Subcutaneous adipose tissue (tissue), 4 donors: ENCODE measurements around the gene SCN8A. TPM values are rescaled to one million over a fixed set of nuclear protein-coding genes. Genes with fewer than 3 reads are reported as not detected.

Source experiments
- total RNA-seq, 4 donors: library from RNA; depleted of rRNA; stranded (reverse); fragments of >200 nt; gene quantifications; one replicate each; pipeline ENCODE4 v1.1.0, GENCODE V29; 2016
- TF ChIP-seq, protein P1 (sequence below): fragments of 450-650 bp; IDR thresholded peaks from one replicate; pipeline ENCODE4 v1.5.1; 2016; ENCODE audit warnings: low read depth, mild to moderate bottlenecking, control low read depth, antibody characterized with exemption, moderate library complexity

The SCN8A gene
- total RNA-seq, 4 donors from 2014 or later, result 0.19 to 1.2 (median 0.68) TPM

DNA sequence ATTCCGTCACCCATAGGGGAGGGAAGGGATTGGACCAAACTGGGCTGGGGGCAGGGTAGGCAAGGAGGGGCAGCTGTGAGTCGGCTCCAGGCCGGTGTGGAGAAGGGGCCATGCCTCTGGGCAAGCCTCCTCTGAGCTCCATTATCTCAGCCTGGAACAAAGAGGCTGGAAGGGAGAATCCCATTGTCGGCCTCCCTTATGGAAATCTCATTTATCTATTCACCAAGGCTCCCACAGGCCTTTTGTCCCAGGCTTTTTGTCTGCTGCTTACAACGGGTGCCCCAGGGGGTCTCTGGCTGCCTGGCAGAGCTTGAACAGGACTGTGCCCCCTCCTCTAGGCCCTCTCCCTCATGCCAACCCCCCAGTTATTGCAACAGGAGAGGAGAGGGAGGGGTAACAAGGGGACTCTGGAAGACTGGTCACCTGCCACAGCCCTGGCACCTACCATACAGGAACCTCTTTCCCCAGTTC, 238.0 kb downstream of the SCN8A start:
- TF ChIP-seq, protein P1, sequence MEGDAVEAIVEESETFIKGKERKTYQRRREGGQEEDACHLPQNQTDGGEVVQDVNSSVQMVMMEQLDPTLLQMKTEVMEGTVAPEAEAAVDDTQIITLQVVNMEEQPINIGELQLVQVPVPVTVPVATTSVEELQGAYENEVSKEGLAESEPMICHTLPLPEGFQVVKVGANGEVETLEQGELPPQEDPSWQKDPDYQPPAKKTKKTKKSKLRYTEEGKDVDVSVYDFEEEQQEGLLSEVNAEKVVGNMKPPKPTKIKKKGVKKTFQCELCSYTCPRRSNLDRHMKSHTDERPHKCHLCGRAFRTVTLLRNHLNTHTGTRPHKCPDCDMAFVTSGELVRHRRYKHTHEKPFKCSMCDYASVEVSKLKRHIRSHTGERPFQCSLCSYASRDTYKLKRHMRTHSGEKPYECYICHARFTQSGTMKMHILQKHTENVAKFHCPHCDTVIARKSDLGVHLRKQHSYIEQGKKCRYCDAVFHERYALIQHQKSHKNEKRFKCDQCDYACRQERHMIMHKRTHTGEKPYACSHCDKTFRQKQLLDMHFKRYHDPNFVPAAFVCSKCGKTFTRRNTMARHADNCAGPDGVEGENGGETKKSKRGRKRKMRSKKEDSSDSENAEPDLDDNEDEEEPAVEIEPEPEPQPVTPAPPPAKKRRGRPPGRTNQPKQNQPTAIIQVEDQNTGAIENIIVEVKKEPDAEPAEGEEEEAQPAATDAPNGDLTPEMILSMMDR, result no peak

GRCh38 chr12:51829641-51830040, 238.6 kb downstream of the SCN8A start:
- TF ChIP-seq, protein P1, result no peak

DNA sequence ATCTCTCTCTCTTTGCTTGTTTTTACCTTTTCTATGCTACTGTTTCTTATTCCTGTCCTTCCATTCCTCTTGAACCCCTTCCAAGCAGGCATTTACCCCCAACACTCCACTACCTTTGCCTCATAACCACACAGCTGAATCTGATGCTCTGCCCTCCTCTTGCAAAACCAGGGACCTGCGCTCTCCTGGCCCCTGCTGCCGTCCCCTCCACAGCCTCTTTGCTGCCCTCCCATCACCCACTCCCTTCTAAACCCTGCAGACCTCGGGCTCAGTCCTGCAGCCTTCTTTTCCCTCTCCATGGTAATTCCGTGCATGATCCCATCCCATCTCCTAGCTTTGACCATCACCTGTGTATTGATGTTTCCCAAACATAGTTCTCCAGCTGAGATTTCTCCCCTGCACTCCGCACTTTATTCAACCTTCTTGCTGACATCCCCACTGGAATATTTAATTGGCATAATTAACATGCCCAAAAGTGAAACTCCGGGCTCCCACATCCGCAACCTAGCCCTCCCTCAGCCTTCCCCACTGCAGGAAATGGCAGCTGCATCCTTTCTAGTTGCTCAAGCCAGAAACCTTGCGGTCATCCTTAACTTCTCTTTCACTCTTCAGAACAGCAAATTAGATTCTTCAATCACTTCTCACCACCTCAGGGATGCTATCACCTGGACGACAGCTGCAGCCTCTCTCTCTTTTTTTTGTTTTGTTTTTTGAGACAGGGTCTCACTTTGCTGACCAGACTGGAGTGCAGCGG, 241.5 kb downstream of the SCN8A start:
- TF ChIP-seq, protein P1, result no peak

GRCh38 chr12:51833448-51834227, 242.6 kb downstream of the SCN8A start:
- TF ChIP-seq, protein P1, result no peak

- TF ChIP-seq, protein P1, result no peak
Observed at GRCh38 chr12:51834411-51834810, 243.4 kb downstream of the SCN8A start.

DNA sequence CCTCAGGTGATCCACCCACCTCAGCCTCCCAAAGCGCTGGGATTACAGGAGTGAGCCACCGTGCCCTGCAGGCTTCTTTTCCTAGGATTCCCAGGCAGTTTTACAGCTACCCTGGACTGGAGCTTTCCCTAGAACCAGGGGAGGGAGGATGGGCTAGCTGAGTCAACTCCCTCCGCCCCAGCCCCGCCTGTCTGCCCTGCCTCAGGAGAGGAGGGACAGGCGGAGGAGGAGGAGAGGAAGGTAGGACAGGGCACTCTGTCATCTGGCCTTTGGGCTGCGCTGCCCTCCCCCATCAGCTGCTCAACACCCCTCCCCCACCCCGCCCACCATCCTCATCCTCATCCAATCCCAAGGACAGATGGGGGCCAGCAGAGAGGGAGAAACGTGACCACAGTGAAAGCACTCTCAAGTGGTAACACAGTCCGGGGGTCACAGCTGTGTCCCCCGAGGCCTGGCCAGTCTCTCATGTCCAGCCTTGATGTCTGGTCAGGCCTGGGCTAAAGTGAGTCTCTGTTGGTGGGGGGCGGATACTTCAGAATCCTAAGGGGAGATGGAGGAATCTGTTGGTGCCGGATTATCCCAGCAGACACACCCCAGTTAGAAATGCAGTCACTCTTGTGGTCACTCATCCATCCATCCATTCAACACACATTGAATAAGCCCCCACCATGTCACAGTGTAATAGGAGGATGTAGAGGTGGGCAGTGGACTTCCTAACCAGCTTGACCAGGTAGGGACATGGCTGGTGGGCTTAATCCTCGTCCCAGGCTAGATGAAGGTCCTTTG, 245.2 kb downstream of the SCN8A start:
- TF ChIP-seq, protein P1, result no peak

GRCh38 chr12:51836827-51837173, 245.8 kb downstream of the SCN8A start:
- TF ChIP-seq, protein P1, result no peak
